K562 (cell line): ENCODE measurements around the gene FBRS. TPM values are rescaled to one million over a fixed set of nuclear protein-coding genes. Genes with fewer than 3 reads are reported as not detected.
A peak's percentile ranks its signal among the peaks of the same experiment; 100 is the strongest.

Source experiments
- ARID1B ChIP-seq: fragments of 450-650 bp; IDR thresholded peaks from 2 replicates; pipeline ENCODE4 v1.6.1; 2016; ENCODE audit warnings: antibody characterized with exemption, mild to moderate bottlenecking, inconsistent platforms
- BCOR ChIP-seq: fragments of 450-650 bp; IDR thresholded peaks from 2 replicates; pipeline ENCODE4 v1.6.1; 2016
- BRD9 ChIP-seq: fragments of 450-650 bp; IDR thresholded peaks from 2 replicates; pipeline ENCODE4 v1.6.1; 2018; ENCODE audit warnings: low read depth; ENCODE audit not compliant: partially characterized antibody
- FOSL1 ChIP-seq: fragments of 200-800 bp; sonication (Bioruptor generic); conservative IDR thresholded peaks from 2 replicates; pipeline ENCODE4 v1.6.1; 2016; ENCODE audit warnings: missing genetic modification characterization, missing compliant biosample characterization
- FOXK2 ChIP-seq, 2 experiments: fragments of 450-650 bp; IDR thresholded peaks in 1 of 2; conservative IDR thresholded peaks in 1 of 2; 2 replicates each; pipeline ENCODE4 v1.6.1; 2016; ENCODE audit warnings: low read depth in 2 of 2, mild to moderate bottlenecking in 1 of 2
- FUS ChIP-seq: fragments of 200-400 bp; formaldehyde crosslinking; optimal IDR thresholded peaks from 2 replicates; pipeline ENCODE3; 2017; ENCODE audit warnings: low read depth, low read length
- GATA2 ChIP-seq: sonication (generic); formaldehyde crosslinking; IDR thresholded peaks from 2 replicates; pipeline ENCODE4 v1.4.0; 2020; ENCODE audit warnings: mild to moderate bottlenecking, missing genetic modification reagents
- HMG20A ChIP-seq: fragments of 450-650 bp; formaldehyde crosslinking; conservative IDR thresholded peaks from 2 replicates; pipeline ENCODE4 v1.4.0; 2020; ENCODE audit warnings: mild to moderate bottlenecking, mixed read lengths
- HNRNPH1 ChIP-seq: fragments of 200-400 bp; formaldehyde crosslinking; optimal IDR thresholded peaks from 2 replicates; pipeline ENCODE3; 2017; ENCODE audit warnings: low read depth, mild to moderate bottlenecking, low read length, moderate library complexity
- KDM2B ChIP-seq: fragments of 250-450 bp; sonication (Bioruptor Pico); IDR thresholded peaks from 2 replicates; pipeline ENCODE4 v1.8.0; 2021; ENCODE audit warnings: mild to moderate bottlenecking, moderate library complexity
- MTA1 ChIP-seq: fragments of 450-650 bp; IDR thresholded peaks from 2 replicates; pipeline ENCODE4 v1.6.1; 2017; ENCODE audit warnings: borderline replicate concordance
- MTF1 ChIP-seq: fragments of 250-450 bp; sonication (Bioruptor Pico); IDR thresholded peaks from 2 replicates; pipeline ENCODE4 v1.9.0; 2021; ENCODE audit warnings: moderate library complexity, mild to moderate bottlenecking, inconsistent platforms, borderline replicate concordance
- SRF ChIP-seq, 2 experiments: fragments of 250-450, 450-650 bp in 1 of 2; sonication (Bioruptor Pico) in 1 of 2; sonication (generic) in 1 of 2; formaldehyde crosslinking; IDR thresholded peaks; 2 replicates each; pipeline versions ENCODE4 v1.5.0 to v1.5.1; 2020 to 2022; ENCODE audit warnings: mild to moderate bottlenecking in 1 of 2, missing genetic modification reagents in 1 of 2
- STAG1 ChIP-seq: sonication (generic); formaldehyde crosslinking; IDR thresholded peaks from 2 replicates; pipeline ENCODE4 v1.5.0; 2020; ENCODE audit warnings: missing genetic modification reagents, borderline replicate concordance
- ZNF140 ChIP-seq: fragments of 250-450 bp; sonication (Bioruptor Pico); IDR thresholded peaks from 2 replicates; pipeline ENCODE4 v1.8.0; 2021; ENCODE audit warnings: moderate library complexity, mild to moderate bottlenecking, inconsistent platforms
- ZNF253 ChIP-seq: fragments of 250-450 bp; sonication (Bioruptor Pico); conservative IDR thresholded peaks from 2 replicates; pipeline ENCODE4 v1.6.1; 2021; ENCODE audit warnings: mild to moderate bottlenecking
- ZNF384 ChIP-seq: IDR thresholded peaks from 2 replicates; pipeline ENCODE4 v1.6.1; 2012; ENCODE audit warnings: low read depth, low read length, improper control_type of control experiment
- ZNF41 ChIP-seq: fragments of 250-450 bp; sonication (Bioruptor Pico); conservative IDR thresholded peaks from 2 replicates; pipeline ENCODE4 v1.4.0; 2020; ENCODE audit warnings: mild to moderate bottlenecking
- polyA plus RNA-seq, 8 experiments: library from polyadenylated mRNA; depleted of rRNA in 4 of 8; stranded (reverse) in 5 of 8; unstranded in 3 of 8; fragments of >200 nt; fragmentation: Nextera tagmentation in 2 of 8; fragmentation: Illumina TruSeq in 1 of 8; extraction: Ambion mirVana in 2 of 8; extraction: Trizol in 1 of 8; gene quantifications; 2 replicates each; pipeline versions ENCODE4 v1.2.1 to v1.2.3, GENCODE V29; 2011 to 2014; ENCODE audit warnings: inconsistent platforms in 1 of 8, missing spikeins in 1 of 8
- total RNA-seq, 7 experiments: library from RNA; depleted of rRNA in 6 of 7; stranded (reverse); fragments of >200 nt in 6 of 7; fragmentation: Illumina TruSeq in 2 of 7; extraction: Trizol in 2 of 7; gene quantifications; 2 replicates each; pipeline versions ENCODE4 v1.2.1 to v1.2.3, GENCODE V29; 2011 to 2021; ENCODE audit warnings: low replicate concordance in 1 of 7
- TF ChIP-seq, protein P1 (sequence below): fragments of 450-650 bp; IDR thresholded peaks from 2 replicates; pipeline ENCODE4 v1.6.1; 2017; ENCODE audit warnings: mild to moderate bottlenecking, moderate library complexity
- TF ChIP-seq, protein P2 (sequence below): fragments of 450-650 bp; formaldehyde crosslinking; conservative IDR thresholded peaks from 2 replicates; pipeline ENCODE4 v1.4.0; 2022; ENCODE audit warnings: mild to moderate bottlenecking, missing genetic modification characterization
- TF ChIP-seq, protein P3 (sequence below): sonication (generic); formaldehyde crosslinking; IDR thresholded peaks from 2 replicates; pipeline ENCODE4 v1.8.0; 2022; ENCODE audit warnings: missing genetic modification reagents, mild to moderate bottlenecking, moderate library complexity, borderline replicate concordance
- TF ChIP-seq, protein P4 (sequence below): sonication (generic); formaldehyde crosslinking; IDR thresholded peaks from 2 replicates; pipeline ENCODE4 v1.8.1; 2023; ENCODE audit warnings: mild to moderate bottlenecking, missing genetic modification reagents
- TF ChIP-seq, protein P5 (sequence below): conservative IDR thresholded peaks from 2 replicates; pipeline ENCODE4 v1.6.1; 2011; ENCODE audit warnings: low read depth, mild to moderate bottlenecking, low read length; ENCODE audit not compliant: control insufficient read depth

FBRS gene
- total and polyA plus RNA-seq, 9 of the 15 experiments (the other 6 are each of a cell fraction or from before 2014, with no cell fraction given) = 0.32 to 59.5 (median 13.1) TPM

DNA sequence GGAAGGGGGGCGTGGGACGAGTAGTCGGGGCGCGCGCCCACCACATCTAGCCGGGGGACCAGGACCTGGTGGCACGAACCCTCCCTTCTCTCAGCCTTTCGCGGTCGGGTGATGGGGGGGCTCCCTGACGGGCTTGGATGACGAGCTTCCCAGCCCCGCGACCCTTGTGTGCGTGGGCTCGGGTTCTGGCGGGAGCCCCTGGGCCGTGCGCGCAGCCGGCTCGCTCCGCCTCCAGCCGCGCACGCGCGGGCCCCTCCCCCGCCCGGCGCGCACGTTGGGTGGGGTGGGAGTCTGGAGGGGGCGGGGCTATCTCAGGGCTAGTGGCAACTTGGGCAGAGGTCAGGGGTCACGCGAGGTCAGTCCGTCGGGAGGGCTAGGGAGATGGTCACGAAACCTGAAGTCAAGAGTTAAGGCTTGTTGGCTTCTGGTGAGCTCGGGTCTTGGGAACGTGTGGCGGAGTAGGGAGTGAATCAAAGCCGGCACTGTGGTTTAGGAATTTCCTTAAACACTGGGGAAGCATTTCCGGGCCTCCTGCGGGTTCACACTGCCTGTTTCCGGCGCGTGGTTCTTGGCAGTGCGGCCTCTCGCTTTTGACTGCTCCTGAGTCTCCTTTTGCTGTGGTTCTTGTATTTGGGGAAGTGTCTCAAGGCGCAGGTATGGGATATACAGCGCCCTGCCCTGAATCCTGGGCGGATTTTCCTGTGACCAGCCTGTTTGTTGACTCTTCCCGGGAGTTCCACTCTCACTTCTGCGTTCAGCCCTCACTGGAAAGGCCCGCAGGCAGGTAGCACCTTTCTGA lies 40.8 kb downstream of the FBRS start, which contains the start of gene SRCAP (continued):
- TF ChIP-seq, protein P1, sequence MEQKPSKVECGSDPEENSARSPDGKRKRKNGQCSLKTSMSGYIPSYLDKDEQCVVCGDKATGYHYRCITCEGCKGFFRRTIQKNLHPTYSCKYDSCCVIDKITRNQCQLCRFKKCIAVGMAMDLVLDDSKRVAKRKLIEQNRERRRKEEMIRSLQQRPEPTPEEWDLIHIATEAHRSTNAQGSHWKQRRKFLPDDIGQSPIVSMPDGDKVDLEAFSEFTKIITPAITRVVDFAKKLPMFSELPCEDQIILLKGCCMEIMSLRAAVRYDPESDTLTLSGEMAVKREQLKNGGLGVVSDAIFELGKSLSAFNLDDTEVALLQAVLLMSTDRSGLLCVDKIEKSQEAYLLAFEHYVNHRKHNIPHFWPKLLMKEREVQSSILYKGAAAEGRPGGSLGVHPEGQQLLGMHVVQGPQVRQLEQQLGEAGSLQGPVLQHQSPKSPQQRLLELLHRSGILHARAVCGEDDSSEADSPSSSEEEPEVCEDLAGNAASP = no peak
- TF ChIP-seq SRF (CRISPR knock-in tag; IDR thresholded peaks at IDR 0.05) = no peak
- TF ChIP-seq BCOR = no peak; the same call in 1 of the 2 replicates
- no peak for TF ChIP-seq MTA1
- TF ChIP-seq MTF1 (CRISPR knock-in tag) = no peak
- TF ChIP-seq, protein P2, sequence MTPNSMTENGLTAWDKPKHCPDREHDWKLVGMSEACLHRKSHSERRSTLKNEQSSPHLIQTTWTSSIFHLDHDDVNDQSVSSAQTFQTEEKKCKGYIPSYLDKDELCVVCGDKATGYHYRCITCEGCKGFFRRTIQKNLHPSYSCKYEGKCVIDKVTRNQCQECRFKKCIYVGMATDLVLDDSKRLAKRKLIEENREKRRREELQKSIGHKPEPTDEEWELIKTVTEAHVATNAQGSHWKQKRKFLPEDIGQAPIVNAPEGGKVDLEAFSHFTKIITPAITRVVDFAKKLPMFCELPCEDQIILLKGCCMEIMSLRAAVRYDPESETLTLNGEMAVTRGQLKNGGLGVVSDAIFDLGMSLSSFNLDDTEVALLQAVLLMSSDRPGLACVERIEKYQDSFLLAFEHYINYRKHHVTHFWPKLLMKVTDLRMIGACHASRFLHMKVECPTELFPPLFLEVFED (CRISPR knock-in tag) = peak; percentile 50; the same call in 1 of the 2 replicates
- TF ChIP-seq HMG20A (CRISPR knock-in tag) = no peak
- TF ChIP-seq, protein P3, sequence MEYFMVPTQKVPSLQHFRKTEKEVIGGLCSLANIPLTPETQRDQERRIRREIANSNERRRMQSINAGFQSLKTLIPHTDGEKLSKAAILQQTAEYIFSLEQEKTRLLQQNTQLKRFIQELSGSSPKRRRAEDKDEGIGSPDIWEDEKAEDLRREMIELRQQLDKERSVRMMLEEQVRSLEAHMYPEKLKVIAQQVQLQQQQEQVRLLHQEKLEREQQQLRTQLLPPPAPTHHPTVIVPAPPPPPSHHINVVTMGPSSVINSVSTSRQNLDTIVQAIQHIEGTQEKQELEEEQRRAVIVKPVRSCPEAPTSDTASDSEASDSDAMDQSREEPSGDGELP = no peak; the same call in 1 of the 2 replicates
- TF ChIP-seq ARID1B = no peak
- TF ChIP-seq ZNF384 = no peak
- no peak for TF ChIP-seq FUS
- TF ChIP-seq BRD9 = no peak
- peak; percentile 73 to 87; a peak in 3 of 4 replicates for TF ChIP-seq FOXK2 (conservative IDR thresholded peaks at IDR 0.05 in 1 of 2, IDR thresholded peaks at IDR 0.05 in 1 of 2; ENCODE audit: low read depth in 2 of 2)
- TF ChIP-seq, protein P4, sequence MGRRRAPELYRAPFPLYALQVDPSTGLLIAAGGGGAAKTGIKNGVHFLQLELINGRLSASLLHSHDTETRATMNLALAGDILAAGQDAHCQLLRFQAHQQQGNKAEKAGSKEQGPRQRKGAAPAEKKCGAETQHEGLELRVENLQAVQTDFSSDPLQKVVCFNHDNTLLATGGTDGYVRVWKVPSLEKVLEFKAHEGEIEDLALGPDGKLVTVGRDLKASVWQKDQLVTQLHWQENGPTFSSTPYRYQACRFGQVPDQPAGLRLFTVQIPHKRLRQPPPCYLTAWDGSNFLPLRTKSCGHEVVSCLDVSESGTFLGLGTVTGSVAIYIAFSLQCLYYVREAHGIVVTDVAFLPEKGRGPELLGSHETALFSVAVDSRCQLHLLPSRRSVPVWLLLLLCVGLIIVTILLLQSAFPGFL (CRISPR knock-in tag) = no peak
- TF ChIP-seq FOSL1 (tag) = no peak; the same call in none of the 2 replicates
- TF ChIP-seq ZNF253 = no peak
- TF ChIP-seq KDM2B (CRISPR knock-in tag) = no peak
- no peak for TF ChIP-seq HNRNPH1
- TF ChIP-seq, protein P5, sequence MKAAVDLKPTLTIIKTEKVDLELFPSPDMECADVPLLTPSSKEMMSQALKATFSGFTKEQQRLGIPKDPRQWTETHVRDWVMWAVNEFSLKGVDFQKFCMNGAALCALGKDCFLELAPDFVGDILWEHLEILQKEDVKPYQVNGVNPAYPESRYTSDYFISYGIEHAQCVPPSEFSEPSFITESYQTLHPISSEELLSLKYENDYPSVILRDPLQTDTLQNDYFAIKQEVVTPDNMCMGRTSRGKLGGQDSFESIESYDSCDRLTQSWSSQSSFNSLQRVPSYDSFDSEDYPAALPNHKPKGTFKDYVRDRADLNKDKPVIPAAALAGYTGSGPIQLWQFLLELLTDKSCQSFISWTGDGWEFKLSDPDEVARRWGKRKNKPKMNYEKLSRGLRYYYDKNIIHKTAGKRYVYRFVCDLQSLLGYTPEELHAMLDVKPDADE = no peak; the same call in none of the 2 replicates
- no peak for TF ChIP-seq STAG1
- no peak for TF ChIP-seq ZNF140 (CRISPR knock-in tag)
- TF ChIP-seq ZNF41 = no peak
- no peak for TF ChIP-seq GATA2 (CRISPR knock-in tag)
